ENCODE measurements around the gene CREG2.

The CREG2 gene

DNA sequence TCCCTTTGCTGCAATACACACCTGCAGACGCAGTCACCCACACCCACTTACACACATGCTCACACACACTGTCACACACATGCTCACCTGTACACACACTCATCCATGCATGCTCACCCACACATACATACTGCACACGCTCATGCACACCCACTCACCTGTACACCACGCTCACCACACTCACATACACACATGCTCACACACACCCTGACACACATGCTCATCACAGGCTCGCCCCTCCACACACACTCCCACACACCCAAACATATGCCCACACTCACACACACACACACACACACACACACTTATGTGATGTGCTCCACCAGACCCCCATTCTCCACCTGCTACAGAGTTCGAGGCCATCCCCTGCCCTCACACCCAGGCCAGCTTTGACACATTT lies 22.8 kb upstream of the CREG2 start:
- no peaks in the 10 kb centered on the region for H3K4me1 ChIP-seq
- no peaks in the 10 kb centered on the region for H3K9me3 ChIP-seq (ENCODE audit: control insufficient read depth, low read length)
- H3K27me3 ChIP-seq (ENCODE audit: control insufficient read depth, insufficient read depth, low read length) = no peaks in the 10 kb centered on the region
- no peak overlapping the region for H3K9ac ChIP-seq
- H3K79me2 ChIP-seq = no peaks in the 10 kb centered on the region
- H3K4me3 ChIP-seq (ENCODE audit: low read depth, low read length) = no peak overlapping the region
- TF ChIP-seq, protein P1, sequence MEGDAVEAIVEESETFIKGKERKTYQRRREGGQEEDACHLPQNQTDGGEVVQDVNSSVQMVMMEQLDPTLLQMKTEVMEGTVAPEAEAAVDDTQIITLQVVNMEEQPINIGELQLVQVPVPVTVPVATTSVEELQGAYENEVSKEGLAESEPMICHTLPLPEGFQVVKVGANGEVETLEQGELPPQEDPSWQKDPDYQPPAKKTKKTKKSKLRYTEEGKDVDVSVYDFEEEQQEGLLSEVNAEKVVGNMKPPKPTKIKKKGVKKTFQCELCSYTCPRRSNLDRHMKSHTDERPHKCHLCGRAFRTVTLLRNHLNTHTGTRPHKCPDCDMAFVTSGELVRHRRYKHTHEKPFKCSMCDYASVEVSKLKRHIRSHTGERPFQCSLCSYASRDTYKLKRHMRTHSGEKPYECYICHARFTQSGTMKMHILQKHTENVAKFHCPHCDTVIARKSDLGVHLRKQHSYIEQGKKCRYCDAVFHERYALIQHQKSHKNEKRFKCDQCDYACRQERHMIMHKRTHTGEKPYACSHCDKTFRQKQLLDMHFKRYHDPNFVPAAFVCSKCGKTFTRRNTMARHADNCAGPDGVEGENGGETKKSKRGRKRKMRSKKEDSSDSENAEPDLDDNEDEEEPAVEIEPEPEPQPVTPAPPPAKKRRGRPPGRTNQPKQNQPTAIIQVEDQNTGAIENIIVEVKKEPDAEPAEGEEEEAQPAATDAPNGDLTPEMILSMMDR (IDR thresholded peaks at IDR 0.05) = no peak
- H3K36me3 ChIP-seq (ENCODE audit: control insufficient read depth, insufficient read depth, low read length) = no peaks in the 10 kb centered on the region
- H2AFZ ChIP-seq = no peak overlapping the region
- H3K27ac ChIP-seq = no peak overlapping the region
- H3K4me2 ChIP-seq (ENCODE audit: low read length) = no peak overlapping the region

DNA sequence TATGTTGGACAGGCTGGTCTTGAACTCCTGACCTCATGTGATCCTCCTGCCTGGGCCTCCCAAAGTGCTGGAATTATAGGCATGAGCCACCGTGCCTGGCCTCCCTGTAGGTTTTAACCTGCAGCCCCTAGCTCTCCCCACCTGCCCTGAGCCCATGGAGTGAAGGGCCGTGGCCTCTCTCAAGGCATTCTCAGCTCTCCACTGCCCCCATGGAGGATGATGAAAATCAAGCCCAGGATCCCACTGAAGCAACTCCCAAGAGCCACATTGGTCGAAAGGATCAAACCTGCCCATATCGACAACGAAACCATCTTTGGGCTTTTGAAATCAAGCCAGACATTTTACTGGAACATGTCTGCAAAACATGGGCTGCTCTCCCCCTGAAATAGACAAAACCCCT lies 22.4 kb upstream of the CREG2 start:
- TF ChIP-seq, protein P1 (IDR thresholded peaks at IDR 0.05) = no peak
- H3K27me3 ChIP-seq (ENCODE audit: control insufficient read depth, insufficient read depth, low read length) = no peaks in the 10 kb centered on the region
- H3K79me2 ChIP-seq = no peaks in the 10 kb centered on the region
- no peak overlapping the region for H2AFZ ChIP-seq
- H3K9me3 ChIP-seq (ENCODE audit: control insufficient read depth, low read length) = no peaks in the 10 kb centered on the region
- no peak overlapping the region for H3K27ac ChIP-seq
- H3K4me2 ChIP-seq (ENCODE audit: low read length) = no peak overlapping the region
- H3K9ac ChIP-seq = no peak overlapping the region
- H3K36me3 ChIP-seq (ENCODE audit: control insufficient read depth, insufficient read depth, low read length) = no peaks in the 10 kb centered on the region
- no peak overlapping the region for H3K4me3 ChIP-seq (ENCODE audit: low read depth, low read length)
- no peaks in the 10 kb centered on the region for H3K4me1 ChIP-seq

DNA sequence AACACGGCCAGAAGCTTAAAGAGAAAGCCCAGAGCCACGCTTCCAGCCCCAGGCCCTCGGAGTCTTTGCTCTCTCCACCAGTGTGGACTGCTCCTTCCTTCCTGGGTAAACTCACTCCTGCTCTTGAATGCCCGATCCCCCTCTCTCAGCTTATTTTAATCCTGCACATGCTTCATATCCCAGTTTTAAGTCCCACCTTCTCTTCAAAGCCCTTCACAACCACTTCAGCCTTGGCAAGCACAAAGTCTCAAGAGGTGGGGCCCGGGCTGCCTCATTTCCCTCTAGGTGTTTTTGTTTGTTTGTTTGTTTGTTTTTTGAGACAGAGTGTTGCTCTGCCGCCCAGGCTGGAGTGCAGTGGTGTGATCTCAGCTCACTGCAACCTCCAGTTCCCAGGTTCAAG lies 21.6 kb upstream of the CREG2 start:
- no peak overlapping the region for H2AFZ ChIP-seq
- no peak overlapping the region for H3K4me2 ChIP-seq (ENCODE audit: low read length)
- H3K9me3 ChIP-seq (ENCODE audit: control insufficient read depth, low read length) = no peaks in the 10 kb centered on the region
- TF ChIP-seq, protein P1 (IDR thresholded peaks at IDR 0.05) = no peak
- H3K36me3 ChIP-seq (ENCODE audit: control insufficient read depth, insufficient read depth, low read length) = no peaks in the 10 kb centered on the region
- H3K4me3 ChIP-seq (ENCODE audit: low read depth, low read length) = no peak overlapping the region
- no peaks in the 10 kb centered on the region for H3K79me2 ChIP-seq
- H3K9ac ChIP-seq = no peak overlapping the region
- no peaks in the 10 kb centered on the region for H3K4me1 ChIP-seq
- H3K27me3 ChIP-seq (ENCODE audit: control insufficient read depth, insufficient read depth, low read length) = no peaks in the 10 kb centered on the region
- H3K27ac ChIP-seq = no peak overlapping the region

DNA sequence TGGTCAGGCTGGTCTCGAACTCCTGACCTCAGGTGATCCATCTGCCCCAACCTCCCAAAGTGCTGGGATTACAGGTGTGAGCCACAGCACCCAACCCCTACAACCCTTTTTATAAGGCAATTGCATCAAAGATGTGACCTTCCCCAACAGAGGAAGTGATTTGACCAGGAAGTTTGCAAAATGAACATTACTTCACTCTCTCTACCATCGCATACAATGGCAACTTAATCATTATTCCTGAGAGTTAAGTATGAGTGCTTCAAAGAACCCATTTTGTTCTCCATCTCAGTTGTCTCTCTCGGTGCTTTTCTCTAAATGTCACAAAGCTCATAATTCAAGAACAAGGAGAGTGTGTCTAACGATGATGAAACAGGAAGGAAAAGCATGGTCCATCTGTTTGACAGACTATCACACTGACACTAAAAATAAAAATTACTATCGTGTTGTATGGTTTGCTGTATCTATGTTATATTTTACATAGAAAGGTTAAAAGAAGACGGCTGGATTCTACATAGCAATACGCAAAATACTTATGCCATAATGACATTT lies 18.1 kb upstream of the CREG2 start:
- Histone ChIP-seq H3K4me2 (ENCODE audit: low read length) (no peak overlapping the region), H3K36me3 (ENCODE audit: control insufficient read depth, insufficient read depth, low read length) (no peaks in the 10 kb centered on the region), H3K9ac (no peak overlapping the region), H3K9me3 (ENCODE audit: control insufficient read depth, low read length) (no peaks in the 10 kb centered on the region), H3K27ac (no peak overlapping the region), H3K4me3 (ENCODE audit: low read depth, low read length) (no peak overlapping the region), H3K79me2 (no peaks in the 10 kb centered on the region), H3K27me3 (ENCODE audit: control insufficient read depth, insufficient read depth, low read length) (no peaks in the 10 kb centered on the region), H3K4me1 (no peaks in the 10 kb centered on the region), H2AFZ (no peak overlapping the region)
- TF ChIP-seq, protein P1 (IDR thresholded peaks at IDR 0.05) = no peak

DNA sequence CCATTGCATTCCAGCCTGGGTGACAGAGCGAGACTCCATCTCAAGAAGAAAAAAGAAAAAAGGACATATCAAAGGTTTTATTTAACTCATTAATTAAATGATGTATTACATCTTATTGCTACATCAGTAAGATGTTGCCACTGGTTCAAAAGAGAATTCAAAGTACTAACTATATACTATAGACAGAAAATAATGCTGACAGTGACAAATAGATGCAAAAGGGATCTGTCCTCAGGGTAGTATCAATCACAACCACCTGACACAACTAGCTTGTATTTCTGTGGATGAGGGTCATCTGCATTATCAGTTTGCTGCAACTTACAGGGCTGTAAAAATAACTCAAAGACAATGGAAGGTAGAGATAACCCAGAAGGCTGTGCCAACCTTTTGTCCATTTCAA lies 16.4 kb upstream of the CREG2 start:
- no peaks in the 10 kb centered on the region for H3K79me2 ChIP-seq
- no peaks in the 10 kb centered on the region for H3K4me1 ChIP-seq
- no peak overlapping the region for H3K4me2 ChIP-seq (ENCODE audit: low read length)
- H3K9ac ChIP-seq = no peak overlapping the region
- H3K27ac ChIP-seq = no peak overlapping the region
- H3K4me3 ChIP-seq (ENCODE audit: low read depth, low read length) = no peak overlapping the region
- no peaks in the 10 kb centered on the region for H3K36me3 ChIP-seq (ENCODE audit: control insufficient read depth, insufficient read depth, low read length)
- TF ChIP-seq, protein P1 (IDR thresholded peaks at IDR 0.05) = no peak
- H3K27me3 ChIP-seq (ENCODE audit: control insufficient read depth, insufficient read depth, low read length) = no peaks in the 10 kb centered on the region
- H2AFZ ChIP-seq = no peak overlapping the region
- no peaks in the 10 kb centered on the region for H3K9me3 ChIP-seq (ENCODE audit: control insufficient read depth, low read length)
